ENCODE data around the gene ABHD17A.

ABHD17A gene

DNA sequence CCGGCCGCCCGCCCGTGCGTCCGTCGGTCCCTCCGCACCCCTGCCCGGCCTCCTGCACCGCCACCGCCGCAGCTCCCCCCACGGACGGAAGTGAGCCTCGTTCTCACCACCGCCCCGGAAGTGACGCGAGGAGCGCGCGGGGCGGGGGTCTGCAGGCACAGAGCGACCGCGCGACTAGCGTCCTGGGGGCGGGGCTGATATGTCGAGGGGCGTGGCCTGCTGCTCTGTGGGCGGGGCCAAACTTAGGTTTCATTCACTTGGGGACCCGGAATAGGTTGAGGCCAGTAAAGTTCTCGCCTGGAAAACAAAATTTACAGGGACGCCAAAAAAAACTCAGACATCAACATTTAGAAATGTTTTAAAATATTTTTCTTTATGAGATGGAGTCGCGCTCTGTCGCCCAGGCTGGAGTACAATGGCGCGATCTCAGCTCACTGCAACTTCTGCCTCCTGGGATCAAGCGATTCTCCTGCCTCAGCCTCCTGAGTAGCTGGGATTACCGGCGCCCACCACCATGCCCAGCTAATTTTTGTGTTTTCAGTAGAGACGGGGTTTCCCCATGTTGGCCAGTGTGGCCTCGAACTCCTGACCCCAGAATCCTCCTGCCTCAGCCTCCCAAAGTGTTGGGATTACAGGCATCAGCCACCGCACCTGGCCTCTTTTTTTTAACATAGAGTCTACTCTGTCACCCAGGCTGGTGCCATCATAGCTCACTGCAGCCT is at the start of gene ABHD17A:
TSS of gene ABHD17A (minus strand) at position 99 of the 722 bp plus-strand sequence. CDS start 3,930 bp downstream, outside the sequence.
- DNase-seq (ENCODE audit: low read depth in 2 of 2), result peak; percentile 94 to 95

DNA sequence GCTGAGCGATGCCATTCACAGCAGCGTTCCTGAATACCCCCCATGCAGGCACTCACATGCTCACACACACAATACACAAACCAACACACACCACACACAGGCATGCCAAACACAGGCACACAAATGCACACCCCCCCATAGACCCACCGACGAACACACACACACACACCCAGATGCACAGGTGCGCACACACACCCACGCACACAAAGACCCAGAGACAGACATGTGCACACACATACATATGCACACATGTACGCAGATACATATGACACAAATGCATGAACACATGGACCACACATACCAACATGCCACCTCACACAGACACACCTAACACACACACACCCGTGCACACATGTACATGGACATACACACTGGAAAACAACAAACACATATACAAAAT is 48.6 kb upstream of the ABHD17A start:
- DNase-seq (ENCODE audit: low read depth in 2 of 2), result no peak

- DNase-seq (ENCODE audit: low read depth in 2 of 2), result no peak
These were observed 47.9 kb upstream of the ABHD17A start for GRCh38 chr19:1933244-1933643.

GRCh38 chr19:1932395-1932794 is 47.1 kb upstream of the ABHD17A start:
- DNase-seq (ENCODE audit: low read depth in 2 of 2), result no peak

DNA sequence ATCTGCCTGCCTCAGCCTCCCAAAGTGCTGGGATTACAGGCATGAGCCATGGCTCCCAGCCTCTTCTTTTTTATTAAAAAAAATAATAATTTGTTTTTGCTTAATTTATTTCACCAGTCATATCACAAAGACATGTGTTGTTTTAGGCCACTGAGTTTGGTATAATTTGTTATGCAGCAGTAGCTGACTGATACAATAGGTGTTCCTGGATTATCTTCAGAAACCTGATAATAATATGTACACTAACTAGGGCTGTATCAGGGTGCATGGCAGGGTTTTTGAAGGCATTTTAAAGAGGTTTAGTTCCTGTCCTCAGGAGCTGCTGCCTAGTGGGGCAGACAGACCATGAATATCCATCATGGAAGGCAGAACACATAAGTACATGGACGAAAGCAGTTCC is 46.1 kb upstream of the ABHD17A start:
- DNase-seq (ENCODE audit: low read depth in 2 of 2), result no peak

DNA sequence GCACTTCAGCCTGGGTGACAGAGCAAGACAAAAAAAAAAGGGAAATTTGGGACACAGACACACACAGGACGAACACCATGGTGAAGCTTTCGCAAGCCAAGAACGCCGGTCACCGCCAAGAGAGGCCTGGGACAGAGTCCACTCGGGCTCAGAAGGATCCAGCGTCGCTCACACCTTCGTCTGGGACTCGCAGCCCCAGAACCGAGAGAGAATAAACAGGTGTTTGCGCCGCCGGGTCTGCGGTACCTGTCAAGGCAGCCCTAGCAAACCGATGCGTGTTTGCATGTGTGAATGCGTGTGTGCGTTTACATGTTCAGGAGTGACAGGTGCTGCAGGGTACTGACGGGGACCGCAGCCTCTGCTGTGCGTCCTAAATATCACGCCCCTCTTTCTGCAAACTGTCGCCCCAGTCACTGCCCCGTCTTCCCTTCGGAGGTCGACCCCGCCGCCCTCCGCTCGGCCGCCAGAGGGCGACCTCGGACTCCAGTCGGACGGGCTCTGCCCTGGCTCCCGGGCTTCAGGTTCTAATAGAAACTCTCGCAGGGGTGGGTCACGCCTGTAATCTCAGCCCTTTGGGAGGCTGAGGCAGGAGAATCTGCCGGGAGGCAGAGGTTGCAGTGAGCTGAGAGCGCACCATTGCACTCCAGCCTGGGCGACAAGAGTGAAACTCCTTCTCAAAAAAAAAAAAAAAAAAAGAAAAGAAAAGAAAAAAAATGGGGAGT is 43.9 kb upstream of the ABHD17A start:
- DNase-seq (ENCODE audit: low read depth in 2 of 2), result peak; percentile 80 to 84

DNA sequence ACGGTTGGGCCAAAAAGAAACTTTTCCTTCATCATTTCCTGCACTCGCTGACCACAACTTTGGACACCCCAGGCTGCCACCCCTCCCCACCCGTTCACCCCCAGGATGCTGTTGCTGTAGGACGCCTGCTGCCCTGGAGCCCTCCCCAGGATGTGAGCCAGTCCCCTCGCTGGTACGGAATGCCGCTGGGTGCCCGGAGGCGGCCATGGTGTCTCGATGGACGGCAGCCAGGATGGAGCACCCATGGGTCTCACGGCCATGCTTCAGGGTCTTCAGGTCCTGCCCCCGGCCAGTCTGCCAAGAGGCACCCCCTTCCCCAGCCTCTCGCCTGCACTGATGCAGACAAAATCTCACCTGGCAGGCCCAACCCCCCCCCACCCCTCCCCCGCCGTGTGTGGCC is 40.2 kb upstream of the ABHD17A start:
- DNase-seq (ENCODE audit: low read depth in 2 of 2), result no peak

DNA sequence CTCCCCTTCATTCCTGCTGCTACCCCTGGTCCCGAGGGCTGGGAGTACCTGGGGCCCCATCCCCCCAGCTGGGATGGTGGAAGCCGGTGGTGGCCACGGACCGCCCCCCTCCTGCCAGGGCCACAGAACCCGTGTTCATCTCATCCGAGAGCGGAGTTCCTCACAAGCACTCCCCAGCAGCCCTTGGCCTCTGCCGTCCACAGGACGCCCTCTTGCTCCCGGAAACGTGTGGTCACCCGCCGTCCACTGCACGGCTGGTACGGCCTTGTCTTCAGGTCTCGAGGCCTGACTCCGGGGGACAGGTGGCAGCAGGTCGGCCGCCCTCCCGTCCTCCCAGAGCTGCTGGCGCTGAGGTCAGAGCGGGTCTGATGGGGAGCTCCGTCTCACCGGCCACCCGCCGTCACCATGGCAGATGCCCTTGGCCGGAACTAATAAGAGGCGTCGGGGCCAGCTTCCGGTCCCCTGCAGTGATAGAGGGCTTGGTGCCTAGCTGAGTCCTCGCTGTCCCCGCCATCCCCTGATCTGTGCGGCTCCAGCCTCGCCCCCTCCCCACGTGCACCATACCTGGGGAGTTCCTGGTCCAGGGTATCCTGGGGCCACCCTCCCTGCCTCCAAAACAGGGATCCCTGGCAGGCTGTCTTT is 39.1 kb upstream of the ABHD17A start:
- DNase-seq (ENCODE audit: low read depth in 2 of 2), result no peak

GRCh38 chr19:1923319-1923718 is 38.0 kb upstream of the ABHD17A start:
- DNase-seq (ENCODE audit: low read depth in 2 of 2), result peak in 1 of 2 donors; percentile 26

DNA sequence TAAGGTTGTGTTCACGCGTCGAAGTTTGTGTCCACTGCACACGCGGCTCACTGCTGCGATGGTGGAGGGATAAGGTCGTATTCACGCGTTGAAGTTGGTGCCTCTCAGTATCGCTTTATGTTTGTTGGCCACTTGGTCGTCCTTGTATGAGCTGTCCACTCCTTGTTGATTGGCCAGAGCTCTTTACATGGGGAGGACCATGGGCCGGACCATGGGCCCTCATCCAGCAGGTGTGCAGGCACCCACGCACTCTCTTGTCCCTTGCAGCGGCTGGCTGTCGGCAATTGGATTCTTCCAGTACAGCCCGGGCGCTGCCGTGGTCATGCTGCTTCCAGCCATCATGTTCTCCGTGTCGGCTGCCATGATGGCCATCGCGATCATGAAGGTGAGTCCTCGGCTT is 37.5 kb upstream of the ABHD17A start:
- DNase-seq (ENCODE audit: low read depth in 2 of 2), result no peak

DNA sequence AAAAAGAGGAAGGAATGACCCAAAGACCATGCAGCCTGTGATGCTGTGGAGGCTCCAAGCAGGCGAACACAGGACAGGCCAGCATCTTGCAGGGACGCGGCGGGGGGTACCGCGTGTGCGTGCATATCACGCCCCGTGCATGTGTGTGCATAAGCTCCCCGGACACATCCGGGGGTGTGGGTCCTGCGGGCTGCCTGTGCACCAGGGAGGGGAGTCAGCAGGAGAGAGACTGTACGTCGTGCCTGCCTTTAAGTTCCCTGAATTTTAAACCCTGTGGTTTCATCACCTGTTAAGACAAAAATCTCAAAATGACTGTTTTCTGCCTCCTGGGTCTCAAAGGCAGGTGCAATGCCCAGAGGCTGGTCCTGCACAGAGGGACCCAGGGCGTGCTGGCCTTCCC is 36.5 kb upstream of the ABHD17A start:
- no peak for DNase-seq (ENCODE audit: low read depth in 2 of 2)

GRCh38 chr19:1921326-1921725 is 36.0 kb upstream of the ABHD17A start:
- no peak for DNase-seq (ENCODE audit: low read depth in 2 of 2)

DNA sequence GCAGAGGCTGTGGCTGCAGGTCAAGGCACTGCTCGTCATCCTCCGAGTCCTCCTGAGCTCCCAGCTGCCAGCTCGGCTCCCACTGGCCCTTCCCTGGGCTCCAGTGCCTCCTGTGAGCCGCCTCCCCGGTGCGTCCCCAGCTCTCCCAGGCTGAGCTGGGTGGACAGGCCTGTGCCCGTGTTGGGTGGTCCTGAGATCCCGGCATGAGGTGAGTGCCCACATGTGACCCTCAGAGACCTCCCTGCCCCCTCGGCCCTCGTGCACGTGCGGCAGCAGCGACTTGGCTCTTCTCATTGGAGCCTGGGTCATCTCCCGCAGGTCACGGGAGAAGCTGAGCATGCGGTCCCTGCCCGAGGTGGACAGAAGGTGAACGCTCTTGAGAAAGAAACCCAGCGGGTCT is 35.3 kb upstream of the ABHD17A start:
- DNase-seq (ENCODE audit: low read depth in 2 of 2), result no peak

DNA sequence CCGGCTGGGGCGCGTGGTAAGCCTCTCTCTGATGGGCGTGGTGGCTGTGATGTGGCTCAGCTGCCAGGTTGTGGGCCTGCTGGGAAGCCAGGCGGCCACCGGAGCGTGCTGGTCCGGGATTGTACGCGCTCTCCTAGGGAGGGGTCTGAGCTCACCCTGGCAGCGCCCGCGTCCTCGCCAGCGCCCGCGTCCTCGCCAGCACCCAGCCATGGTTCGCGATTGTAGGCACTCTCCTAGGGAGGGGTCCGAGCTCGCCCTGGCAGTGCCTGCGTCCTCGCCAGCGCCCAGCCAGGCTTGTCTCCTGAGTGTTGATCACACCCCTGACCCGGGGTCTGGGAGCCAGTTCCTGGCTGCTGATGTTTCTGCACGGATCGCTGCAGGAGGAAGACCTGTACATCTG is 33.7 kb upstream of the ABHD17A start:
- no peak for DNase-seq (ENCODE audit: low read depth in 2 of 2)

DNA sequence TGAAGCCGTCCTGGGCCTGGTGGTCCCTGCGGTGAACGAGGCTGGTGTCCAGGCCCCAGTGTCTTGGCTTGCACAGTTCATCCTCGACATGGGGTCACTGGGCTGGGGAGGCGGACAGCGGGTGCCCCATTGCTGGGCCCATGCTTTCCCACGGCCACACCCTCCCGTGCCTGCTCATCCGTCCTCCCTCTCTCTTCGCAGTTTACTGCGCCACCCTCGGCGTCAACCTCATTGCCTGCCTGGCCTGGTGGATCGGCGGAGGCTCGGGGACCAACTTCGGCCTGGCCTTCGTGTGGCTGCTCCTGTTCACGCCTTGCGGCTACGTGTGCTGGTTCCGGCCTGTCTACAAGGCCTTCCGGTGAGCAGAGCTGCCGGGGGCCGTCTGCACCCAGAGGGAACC is 32.6 kb upstream of the ABHD17A start:
- DNase-seq (ENCODE audit: low read depth in 2 of 2), result no peak

- DNase-seq (ENCODE audit: low read depth in 2 of 2), result no peak
These were observed 31.9 kb upstream of the ABHD17A start for GRCh38 chr19:1917146-1917545.

GRCh38 chr19:1914826-1915341 is 29.6 kb upstream of the ABHD17A start:
- no peak for DNase-seq (ENCODE audit: low read depth in 2 of 2)

GRCh38 chr19:1913781-1914577 is 28.7 kb upstream of the ABHD17A start:
- no peak for DNase-seq (ENCODE audit: low read depth in 2 of 2)

DNA sequence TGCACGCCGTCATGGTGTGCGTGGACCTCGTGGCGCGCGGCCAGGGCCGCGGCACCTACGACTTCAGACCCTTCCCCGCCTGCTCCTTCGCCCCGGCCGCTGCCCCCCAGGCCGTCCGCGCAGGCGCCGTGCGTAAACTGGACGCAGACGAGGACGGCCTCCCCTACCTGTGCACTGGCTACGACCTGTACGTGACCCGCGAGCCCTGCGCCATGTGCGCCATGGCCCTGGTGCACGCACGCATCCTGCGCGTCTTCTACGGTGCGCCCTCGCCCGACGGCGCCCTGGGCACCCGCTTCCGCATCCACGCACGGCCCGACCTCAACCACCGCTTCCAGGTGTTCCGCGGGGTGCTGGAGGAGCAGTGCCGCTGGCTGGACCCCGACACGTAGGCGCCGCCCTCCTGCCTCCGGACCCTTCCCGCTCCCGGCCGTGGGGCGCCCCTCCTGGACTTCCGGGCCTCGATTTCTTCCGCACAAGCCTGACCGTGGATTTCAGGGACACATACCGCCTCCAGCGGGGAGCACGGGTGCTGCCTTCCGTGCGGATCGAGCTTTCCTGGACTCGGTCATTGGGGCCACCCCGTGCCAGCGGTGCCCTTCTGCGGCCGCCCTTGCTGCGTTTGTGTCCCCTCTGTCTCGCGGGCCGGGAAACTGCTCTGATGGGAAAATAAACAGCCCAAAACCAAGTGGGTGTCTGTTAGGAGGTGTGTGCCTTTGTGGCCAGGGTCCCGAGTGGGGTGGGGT is 27.6 kb upstream of the ABHD17A start:
- DNase-seq (ENCODE audit: low read depth in 2 of 2), result no peak

DNA sequence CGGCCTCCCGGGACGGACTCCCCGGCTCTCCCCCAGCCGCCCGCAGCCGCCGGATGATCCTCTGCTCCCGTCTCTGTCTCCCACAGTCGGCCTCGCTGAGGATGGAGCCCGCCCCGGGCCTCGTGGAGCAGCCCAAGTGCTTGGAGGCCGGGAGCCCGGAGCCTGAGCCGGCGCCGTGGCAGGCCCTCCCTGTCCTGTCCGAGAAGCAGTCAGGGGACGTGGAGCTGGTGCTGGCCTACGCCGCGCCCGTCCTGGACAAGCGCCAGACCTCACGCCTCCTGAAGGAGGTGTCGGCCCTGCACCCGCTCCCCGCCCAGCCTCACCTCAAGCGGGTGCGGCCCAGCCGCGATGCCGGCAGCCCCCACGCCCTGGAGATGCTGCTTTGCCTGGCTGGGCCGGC is 26.7 kb upstream of the ABHD17A start:
- no peak for DNase-seq (ENCODE audit: low read depth in 2 of 2)

DNA sequence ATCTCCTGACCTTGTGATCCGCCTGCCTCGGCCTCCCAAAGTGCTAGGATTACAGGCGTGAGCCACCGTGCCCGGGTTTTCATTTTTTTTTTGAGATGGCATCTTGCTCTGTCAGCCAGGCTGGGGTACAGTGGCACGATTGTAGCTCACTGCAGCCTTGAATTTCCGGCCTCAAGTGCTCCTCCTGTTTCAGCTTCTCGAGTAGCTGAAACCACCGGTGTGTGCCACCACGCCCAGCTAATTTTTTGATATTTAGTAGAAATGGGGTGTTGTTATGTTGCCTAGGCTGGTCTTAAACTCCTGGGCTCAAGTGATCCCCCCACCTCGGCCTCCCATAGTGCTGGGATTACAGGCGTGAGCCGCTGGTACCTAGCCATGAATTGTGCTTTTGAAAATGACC is 25.8 kb upstream of the ABHD17A start:
- DNase-seq (ENCODE audit: low read depth in 2 of 2), result no peak

Data from stimulated activated CD4-positive, alpha-beta T cell treated with anti-CD3 and anti-CD28 coated beads, Interleukin-1b, Interleukin-23, amount 100 ng/mL, for 4 hours (primary cell).